NCI-H69 (cell line): ENCODE data around the gene TRPV4.

ENCODE experiments used
- DNase-seq: peaks from one replicate; lab custom pipeline; 2025; lab: John Stamatoyannopoulos, UW

Gene TRPV4

GRCh38 chr12:109762071-109762672, 71.0 kb downstream of the TRPV4 start:
- no peak for DNase-seq

- no peak for DNase-seq
Measured at GRCh38 chr12:109760930-109761921, 72.0 kb downstream of the TRPV4 start.

GRCh38 chr12:109760031-109760929, 72.9 kb downstream of the TRPV4 start:
- peak; percentile 54 for DNase-seq

- DNase-seq: no peak
Measured at GRCh38 chr12:109759595-109759994, 73.6 kb downstream of the TRPV4 start.

- DNase-seq: peak; percentile 72
Measured at GRCh38 chr12:109758426-109759420, 74.5 kb downstream of the TRPV4 start.

- no peak for DNase-seq
Measured at GRCh38 chr12:109757671-109758265, 75.4 kb downstream of the TRPV4 start.

- DNase-seq: no peak
Measured at GRCh38 chr12:109756457-109756856, 76.7 kb downstream of the TRPV4 start.

GRCh38 chr12:109753959-109754358, 79.2 kb downstream of the TRPV4 start:
- DNase-seq: no peak

- DNase-seq: no peak
Measured at GRCh38 chr12:109753054-109753401, 80.2 kb downstream of the TRPV4 start.

- no peak for DNase-seq
Measured at GRCh38 chr12:109752117-109753053, 80.8 kb downstream of the TRPV4 start.

- peak; percentile 32 for DNase-seq
Measured at GRCh38 chr12:109744986-109745942, 87.9 kb downstream of the TRPV4 start.

GRCh38 chr12:109744026-109744425, 89.2 kb downstream of the TRPV4 start:
- DNase-seq: no peak

- no peak for DNase-seq
Measured at GRCh38 chr12:109743076-109743910, 89.9 kb downstream of the TRPV4 start.

GRCh38 chr12:109741970-109742703, 91.1 kb downstream of the TRPV4 start:
- no peak for DNase-seq

- no peak for DNase-seq
Measured at GRCh38 chr12:109741286-109741969, 91.8 kb downstream of the TRPV4 start.

GRCh38 chr12:109740694-109741245, 92.4 kb downstream of the TRPV4 start:
- no peak for DNase-seq
